Naive thymus-derived CD4-positive, alpha-beta T cell (primary cell): Measurements from ENCODE around the gene ZNF91. TPM values are rescaled to one million over a fixed set of nuclear protein-coding genes. Genes with fewer than 3 reads are reported as not detected.
"Not testable (repeated sequence)": the region's sequence is repeated elsewhere in the genome, so short reads cannot be mapped to it uniquely, and the experiment has no call there.

Experiments used
- ATAC-seq: fragments of 150-1000 bp; cut with Tn5 transposase; 2 replicates; pipeline ENCODE4 v1.10.0; 2021; ENCODE audit warnings: mild to moderate bottlenecking, moderate library complexity
- CTCF ChIA-PET: fragments of 350-600 bp; sonication (Branson Sonifier 250); formaldehyde crosslinking; loops from one replicate; lab custom pipeline; 2021; ENCODE audit warnings: antibody characterized with exemption; lab: Charles Lee
- POLR2A ChIA-PET: fragments of 350-600 bp; sonication (Branson Sonifier 250); formaldehyde crosslinking; loops from one replicate; lab custom pipeline; 2021; ENCODE audit warnings: antibody characterized with exemption, inconsistent platforms; lab: Charles Lee
- DNase-seq, 9 donors: peaks; one replicate each; pipeline versions ENCODE4 v3.0.0 to v3.0.0-alpha.2; 2020 to 2022; ENCODE audit warnings: mixed read lengths in 1 of 9
- H3K27ac ChIP-seq: one replicate; pipeline ENCODE4 v1.7.0; 2013; ENCODE audit warnings: mild to moderate bottlenecking, low read depth, low read length, moderate library complexity
- H3K27me3 ChIP-seq, 2 donors: one replicate each; pipeline ENCODE4 v1.7.0; 2013; ENCODE audit warnings: low read length in 2 of 2, mild to moderate bottlenecking in 2 of 2, moderate library complexity in 2 of 2; ENCODE audit not compliant: control insufficient read depth in 2 of 2, insufficient read depth in 2 of 2
- H3K36me3 ChIP-seq, 3 experiments: 1 replicate in 2 of 3; 2 replicates in 1 of 3; pipeline ENCODE4 v1.7.0; 2013; ENCODE audit warnings: low read length in 3 of 3, mild to moderate bottlenecking in 3 of 3, moderate library complexity in 1 of 3; ENCODE audit not compliant: insufficient read depth in 3 of 3, control insufficient read depth in 2 of 3
- H3K4me1 ChIP-seq, 2 donors: one replicate each; pipeline ENCODE4 v1.7.0; 2013; ENCODE audit warnings: low read length in 2 of 2, mild to moderate bottlenecking in 2 of 2, moderate library complexity in 1 of 2; ENCODE audit not compliant: control insufficient read depth in 2 of 2, insufficient read depth in 2 of 2
- H3K4me3 ChIP-seq: 2 replicates; pipeline ENCODE4 v1.7.0; 2013; ENCODE audit warnings: mild to moderate bottlenecking, low read length
- H3K9me3 ChIP-seq, 3 experiments: 1 replicate in 2 of 3; 2 replicates in 1 of 3; pipeline ENCODE4 v1.7.0; 2013; ENCODE audit warnings: low read length in 3 of 3; ENCODE audit not compliant: control insufficient read depth in 2 of 3
- H3K27ac Mint-ChIP-seq, 9 donors: one replicate each; pipeline ENCODE4 v1.8.0; 2020 to 2022; ENCODE audit warnings: mixed read lengths in 9 of 9, mild to moderate bottlenecking in 8 of 9, moderate library complexity in 5 of 9, inconsistent platforms in 2 of 9
- H3K27me3 Mint-ChIP-seq, 5 donors: one replicate each; pipeline ENCODE4 v1.8.0; 2021 to 2022; ENCODE audit warnings: mixed read lengths in 5 of 5, mild to moderate bottlenecking in 1 of 5
- H3K36me3 Mint-ChIP-seq, 5 donors: one replicate each; pipeline ENCODE4 v1.8.0; 2020 to 2022; ENCODE audit warnings: mixed read lengths in 5 of 5, mild to moderate bottlenecking in 3 of 5, inconsistent platforms in 1 of 5
- H3K4me1 Mint-ChIP-seq, 7 donors: one replicate each; pipeline ENCODE4 v1.8.0; 2020 to 2022; ENCODE audit warnings: mixed read lengths in 7 of 7, mild to moderate bottlenecking in 3 of 7, inconsistent platforms in 1 of 7
- H3K4me3 Mint-ChIP-seq, 10 donors: one replicate each; pipeline ENCODE4 v1.8.0; 2020 to 2022; ENCODE audit warnings: mild to moderate bottlenecking in 10 of 10, mixed read lengths in 10 of 10, moderate library complexity in 6 of 10, inconsistent platforms in 2 of 10
- H3K9me3 Mint-ChIP-seq, 11 donors: one replicate each; pipeline ENCODE4 v1.8.0; 2020 to 2022; ENCODE audit warnings: mixed read lengths in 11 of 11, mild to moderate bottlenecking in 4 of 11, inconsistent platforms in 1 of 11, moderate library complexity in 1 of 11
- intact Hi-C, 2 donors: fragments of 100-400 bp; cut with micrococcal nuclease; formaldehyde crosslinking; loops; one replicate each; pipeline ENCODE4 v1.15.1; 2023
- polyA plus RNA-seq, 2 donors: library from polyadenylated mRNA; unstranded; fragments of 300-500 nt; fragmentation: Illumina TruSeq; gene quantifications; one replicate each; pipeline ENCODE4 v1.2.3, GENCODE V29; 2021
- total RNA-seq, 6 experiments: library from RNA in 5 of 6; stranded (reverse) in 5 of 6; gene quantifications; 1 replicate in 5 of 6; 2 replicates in 1 of 6; pipeline ENCODE4 v1.2.3 and lab custom pipeline; 2021 to 2026

Gene ZNF91
- total and polyA plus RNA-seq, 7 experiments from 2014 or later: 40.5 to 165 (median 85.7) TPM

DNA sequence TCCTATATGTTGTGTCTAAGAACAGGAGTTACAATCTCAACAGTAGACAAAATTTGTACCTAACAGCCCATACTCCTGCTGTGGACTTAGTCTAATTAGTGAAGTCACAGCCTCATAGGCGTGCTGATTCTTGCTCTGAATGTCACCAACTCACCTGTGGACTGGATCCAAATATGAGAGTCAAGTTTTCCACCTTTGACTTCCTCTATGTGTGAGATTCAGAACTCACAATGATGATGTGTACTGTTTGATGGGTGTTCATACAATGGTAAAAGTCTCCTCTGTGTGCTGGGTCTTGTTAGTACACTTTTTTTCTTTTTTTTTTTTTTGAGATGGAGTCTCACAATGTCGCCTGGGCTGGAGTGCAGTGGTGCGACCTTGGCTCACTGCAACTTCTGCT, 7.8 kb upstream of the ZNF91 start:
- Histone ChIP-seq H3K36me3 (no peaks in the 10 kb centered on the region), H3K9me3 (no peaks in the 10 kb centered on the region), H3K4me1 (no peaks in the 10 kb centered on the region), H3K27ac (no peak overlapping the region), H3K27me3 (no peaks in the 10 kb centered on the region), H3K4me3 (no peak overlapping the region)
- POLR2A ChIA-PET: no interaction called here
- H3K4me3 Mint-ChIP-seq: no peak overlapping the region
- intact Hi-C loops: no loop called here
- no peaks in the 10 kb centered on the region for H3K4me1 Mint-ChIP-seq
- H3K9me3 Mint-ChIP-seq: peaks cover 0 to 50% (median 2%) of the 10 kb centered on the region in 11 donors
- H3K36me3 Mint-ChIP-seq: peaks cover 0 to 8% (median 0%) of the 10 kb centered on the region in 5 donors
- H3K27me3 Mint-ChIP-seq: no peaks in the 10 kb centered on the region
- H3K27ac Mint-ChIP-seq: no peak overlapping the region
- no peak for DNase-seq
- ATAC-seq: no peak
- CTCF ChIA-PET: no interaction called here

DNA sequence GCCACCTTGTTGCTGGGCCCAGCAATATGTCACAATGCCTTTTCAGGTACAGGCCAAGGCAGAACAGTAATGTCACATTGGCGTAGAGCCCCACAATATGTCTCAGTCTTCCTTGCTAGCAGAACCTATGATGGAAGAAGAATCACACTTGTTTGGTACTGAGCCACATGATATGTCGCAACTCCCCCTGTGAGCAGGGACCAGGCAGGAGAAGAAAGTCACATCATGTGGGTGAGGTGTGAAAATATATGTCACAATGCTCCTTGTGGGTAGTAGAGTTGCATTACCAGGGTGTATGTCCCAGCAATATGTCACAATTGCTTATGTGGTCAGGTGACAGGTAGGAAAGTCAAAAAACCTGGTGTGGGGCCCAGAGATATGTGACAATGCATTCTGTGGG, 7.1 kb upstream of the ZNF91 start:
- no peaks in the 10 kb centered on the region for H3K36me3 ChIP-seq
- no peaks in the 10 kb centered on the region for H3K4me1 ChIP-seq
- Mint-ChIP-seq H3K4me1 (peaks cover 0 to 2% (median 0%) of the 10 kb centered on the region in 7 donors), H3K27me3 (no peaks in the 10 kb centered on the region), H3K27ac (no peak overlapping the region), H3K36me3 (peaks cover 0 to 8% (median 0%) of the 10 kb centered on the region in 5 donors), H3K4me3 (no peak overlapping the region), H3K9me3 (peaks cover 0 to 46% (median 2%) of the 10 kb centered on the region in 11 donors)
- ChIA-PET CTCF (no interaction called here), POLR2A (no interaction called here)
- no peaks in the 10 kb centered on the region for H3K27me3 ChIP-seq
- no peak overlapping the region for H3K4me3 ChIP-seq
- DNase-seq: no peak
- no peaks in the 10 kb centered on the region for H3K9me3 ChIP-seq
- H3K27ac ChIP-seq: no peak overlapping the region
- intact Hi-C loops: no loop called here
- no peak for ATAC-seq

DNA sequence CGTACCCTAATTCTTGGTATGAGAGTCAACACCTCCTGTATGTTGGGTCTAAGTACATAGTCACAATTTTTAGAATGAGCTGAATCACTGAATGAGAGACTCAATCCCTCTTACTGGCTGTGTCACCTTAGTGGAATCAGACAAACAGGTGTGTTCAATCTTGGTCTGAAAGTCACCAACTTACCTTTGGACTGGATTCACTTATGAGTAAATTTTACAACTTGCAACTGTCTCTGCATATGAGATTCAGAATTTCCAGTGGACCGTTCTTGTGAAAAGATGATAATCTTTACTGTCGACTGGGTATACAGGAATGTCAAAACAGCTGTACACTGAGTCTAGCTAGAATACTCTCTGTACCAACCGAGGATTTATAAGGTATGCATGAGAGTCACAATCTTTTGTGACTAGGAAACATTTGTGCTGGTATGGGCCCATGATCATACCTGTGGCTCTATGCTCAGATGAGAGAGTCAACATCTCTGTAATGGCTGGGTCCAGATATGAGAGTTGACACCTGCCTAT, 5.9 kb upstream of the ZNF91 start:
- no peaks in the 10 kb centered on the region for H3K27me3 Mint-ChIP-seq
- no peak for DNase-seq

DNA sequence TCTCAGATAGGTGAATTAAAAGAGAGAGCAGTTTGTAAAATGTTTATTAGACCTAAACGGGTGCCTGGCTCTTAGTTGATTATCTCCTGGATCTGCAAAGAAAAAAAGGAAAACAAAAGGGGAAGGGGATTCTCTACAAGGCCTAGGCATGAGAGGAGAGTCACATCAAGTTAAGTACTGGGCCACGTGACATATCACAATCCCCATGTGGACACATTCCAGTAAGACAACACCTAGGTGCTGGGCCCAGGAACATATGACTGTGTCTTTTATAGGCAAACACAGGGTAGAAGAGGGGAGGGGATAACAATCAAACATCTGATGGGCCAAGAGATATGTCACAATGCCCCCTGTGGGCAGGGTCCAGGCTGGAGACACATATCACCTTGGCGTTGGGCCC, 4.2 kb upstream of the ZNF91 start:
- H3K36me3 Mint-ChIP-seq: peaks cover 0 to 10% (median 0%) of the 10 kb centered on the region in 5 donors
- H3K4me1 ChIP-seq: no peaks in the 10 kb centered on the region
- peaks cover 0 to 11% (median 3%) of the 10 kb centered on the region in 7 donors for H3K4me1 Mint-ChIP-seq
- CTCF ChIA-PET: no interaction called here
- H3K4me3 Mint-ChIP-seq: no peak overlapping the region
- H3K9me3 Mint-ChIP-seq: peaks cover 0 to 28% (median 2%) of the 10 kb centered on the region in 11 donors
- ATAC-seq (no peak), DNase-seq (no peak)
- no peaks in the 10 kb centered on the region for H3K27me3 Mint-ChIP-seq
- intact Hi-C loops: loop anchor here (5.0 to 10.0 kb wide), 3 partner anchors 518 to 1562 kb away; partner anchors contain the start of genes ZNF43 (in 1 of the 2) and ZNF492 (in 1 of the 2)
- H3K4me3 ChIP-seq: no peak overlapping the region
- peaks cover 0 to 6% (median 0%) of the 10 kb centered on the region in 3 experiments for H3K36me3 ChIP-seq
- POLR2A ChIA-PET: no interaction called here
- H3K27me3 ChIP-seq: no peaks in the 10 kb centered on the region
- no peak overlapping the region for H3K27ac ChIP-seq
- no peak overlapping the region for H3K27ac Mint-ChIP-seq
- H3K9me3 ChIP-seq: no peaks in the 10 kb centered on the region

More for the DNA sequence above, 5.9 kb upstream of the ZNF91 start:
- intact Hi-C loops: no loop called here
- H3K36me3 Mint-ChIP-seq: peaks cover 0 to 4% (median 0%) of the 10 kb centered on the region in 5 donors
- POLR2A ChIA-PET: no interaction called here
- H3K4me1 Mint-ChIP-seq: peaks cover 0 to 8% (median 0%) of the 10 kb centered on the region in 7 donors
- H3K4me1 ChIP-seq: no peaks in the 10 kb centered on the region
- H3K4me3 ChIP-seq: no peak overlapping the region
- no peak overlapping the region for H3K4me3 Mint-ChIP-seq
- ATAC-seq: no peak
- H3K27ac Mint-ChIP-seq: no peak overlapping the region
- no peaks in the 10 kb centered on the region for H3K9me3 ChIP-seq
- H3K36me3 ChIP-seq: no peaks in the 10 kb centered on the region
- no peak overlapping the region for H3K27ac ChIP-seq
- peaks cover 0 to 38% (median 2%) of the 10 kb centered on the region in 11 donors for H3K9me3 Mint-ChIP-seq
- H3K27me3 ChIP-seq: no peaks in the 10 kb centered on the region
- CTCF ChIA-PET: no interaction called here

DNA sequence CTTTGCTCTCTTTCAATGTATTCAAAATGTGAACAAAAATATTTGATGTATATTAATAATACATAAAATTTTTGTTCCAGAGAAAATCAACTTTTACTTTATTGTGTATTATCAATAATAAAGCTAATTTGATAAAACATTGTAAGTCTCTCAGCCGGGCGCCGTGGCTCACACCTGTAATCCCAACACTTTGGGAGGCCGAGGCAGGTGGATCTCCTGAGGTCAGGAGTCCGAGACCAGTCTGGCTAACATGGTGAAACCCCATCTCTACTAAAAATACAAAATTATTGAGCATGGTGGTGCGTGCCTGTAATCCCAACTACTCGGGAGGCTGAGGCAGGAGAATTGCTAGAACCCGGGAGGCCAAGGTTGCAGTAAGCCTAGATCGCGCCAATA, 449 bp upstream of the ZNF91 start:
- Mint-ChIP-seq H3K36me3 (peaks cover 8 to 40% (median 17%) of the 10 kb centered on the region in 5 donors), H3K4me3 (peak overlapping the region; percentile 50 to 99 (median 96)), H3K4me1 (peaks cover 4 to 42% (median 35%) of the 10 kb centered on the region in 7 donors), H3K9me3 (peaks cover 0 to 21% (median 8%) of the 10 kb centered on the region in 11 donors), H3K27ac (peak overlapping the region in 8 of 9 donors; percentile 80 to 99 (median 98))
- POLR2A ChIA-PET: interaction anchor here (0.6 to 4.3 kb wide), 15 partner anchors 9 to 1890 kb away, joined by 3 to 29 read pairs (median 6); partner anchors contain the start of genes ZNF254, ZNF429, ZNF675 and ZNF681
- H3K4me3 ChIP-seq, ATAC-seq, H3K36me3 ChIP-seq, DNase-seq, H3K9me3 ChIP-seq, H3K27me3 ChIP-seq, H3K27me3 Mint-ChIP-seq: not testable (repeated sequence)
- peaks cover 12% of the 10 kb centered on the region in 2 donors for H3K4me1 ChIP-seq
- intact Hi-C loops: loop anchor here (1.0 to 10.0 kb wide), 11 partner anchors 121 to 1561 kb away; partner anchors contain the start of genes ZNF675 (in 2 of the 2), ZNF724 (in 2 of the 2), ZNF43 (in 1 of the 2) and ZNF492 (in 1 of the 2)
- H3K27ac ChIP-seq: peak overlapping the region; percentile 96
- CTCF ChIA-PET: interaction anchor here (0.6 to 0.9 kb wide), 3 partner anchors 310 to 366 kb away, joined by 3 to 4 read pairs (median 3); no protein-coding TSS in a partner anchor

DNA sequence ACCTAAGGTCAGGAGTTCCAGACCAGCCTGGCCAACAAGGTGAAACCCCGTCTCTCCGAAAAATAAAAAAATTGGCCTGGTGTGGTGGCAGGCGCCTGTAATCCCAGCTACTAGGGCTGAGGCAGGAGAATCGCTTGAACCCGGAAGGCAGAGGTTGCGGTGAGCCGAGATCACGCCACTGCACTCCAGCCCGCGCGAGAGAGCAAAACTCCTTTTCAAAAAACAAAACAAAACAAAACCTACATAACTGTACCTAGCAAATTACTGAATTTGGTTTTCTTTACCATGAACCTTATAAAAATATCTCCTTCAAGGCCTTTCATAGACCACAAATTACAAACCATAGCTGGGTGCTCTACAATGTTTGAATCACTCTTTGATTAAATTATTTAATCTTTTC, 760 bp downstream of the ZNF91 start:
- ChIA-PET POLR2A (interaction anchor here (0.6 to 4.3 kb wide), 14 partner anchors 8 to 692 kb away, joined by 3 to 29 read pairs (median 6); partner anchors contain the start of genes ZNF254, ZNF675, ZNF681 and ZNF724), CTCF (interaction anchor here (1.4 kb wide), 1 partner anchor 121 kb away, joined by 4 read pairs; no protein-coding TSS in a partner anchor)
- peak overlapping the region; percentile 96 for H3K4me3 ChIP-seq
- peaks cover 12 to 13% of the 10 kb centered on the region in 2 donors for H3K4me1 ChIP-seq
- Mint-ChIP-seq H3K36me3 (peaks cover 8 to 48% (median 27%) of the 10 kb centered on the region in 5 donors), H3K4me3 (peak overlapping the region; percentile 96 to 99 (median 98)), H3K9me3 (peaks cover 0 to 23% (median 13%) of the 10 kb centered on the region in 11 donors), H3K27me3 (no peaks in the 10 kb centered on the region), H3K27ac (peak overlapping the region; percentile 94 to 99 (median 98)), H3K4me1 (peaks cover 4 to 50% (median 44%) of the 10 kb centered on the region in 7 donors)
- peak overlapping the region; percentile 96 for H3K27ac ChIP-seq
- ATAC-seq (peak; percentile 15), DNase-seq (peak in 8 of 9 donors; percentile 26 to 56 (median 45))
- no peaks in the 10 kb centered on the region for H3K27me3 ChIP-seq
- H3K9me3 ChIP-seq: peaks cover 0 to 8% (median 0%) of the 10 kb centered on the region in 3 experiments
- peaks cover 0 to 13% (median 0%) of the 10 kb centered on the region in 3 experiments for H3K36me3 ChIP-seq
- intact Hi-C loops: loop anchor here (2.0 to 10.0 kb wide), 2 partner anchors 760 to 1560 kb away; partner anchors contain the start of gene ZNF492 (in 1 of the 2)
